KMS-11 (cell line): Measurements from ENCODE around the gene ADGRV1.
A peak's percentile ranks its signal among the peaks of the same experiment; 100 is the strongest.

ENCODE experiments used
- H2AFZ ChIP-seq: fragments of 200-600 bp; sonication (generic); 2 replicates; pipeline ENCODE4 v1.6.1; 2016; ENCODE audit warnings: antibody characterized with exemption, mixed run types, low read depth
- H3K27ac ChIP-seq: fragments of 200-600 bp; sonication (generic); 2 replicates; pipeline ENCODE4 v1.6.1; 2016; ENCODE audit warnings: mild to moderate bottlenecking, mixed run types
- H3K27me3 ChIP-seq: fragments of 200-600 bp; sonication (generic); 2 replicates; pipeline ENCODE4 v1.6.1; 2017; ENCODE audit warnings: mild to moderate bottlenecking, low read depth, mixed run types, moderate library complexity; ENCODE audit not compliant: insufficient read depth
- H3K36me3 ChIP-seq: fragments of 200-600 bp; sonication (generic); 2 replicates; pipeline ENCODE4 v1.6.1; 2017; ENCODE audit warnings: mild to moderate bottlenecking, mixed run types; ENCODE audit not compliant: insufficient read depth
- H3K4me1 ChIP-seq: fragments of 200-600 bp; sonication (generic); 2 replicates; pipeline ENCODE4 v1.6.1; 2016; ENCODE audit warnings: mild to moderate bottlenecking, low read depth, mixed run types; ENCODE audit not compliant: poor library complexity, severe bottlenecking
- H3K4me2 ChIP-seq: fragments of 200-600 bp; sonication (generic); 2 replicates; pipeline ENCODE4 v1.7.0; 2016; ENCODE audit warnings: mild to moderate bottlenecking, mixed run types
- H3K4me3 ChIP-seq: fragments of 200-600 bp; sonication (generic); IDR thresholded peaks from 2 replicates; pipeline ENCODE4 v1.6.1; 2017; ENCODE audit warnings: low read depth, low read length, mixed read lengths; ENCODE audit not compliant: insufficient read depth
- H3K79me2 ChIP-seq: fragments of 200-600 bp; sonication (generic); 2 replicates; pipeline ENCODE4 v1.6.1; 2016; ENCODE audit warnings: low read depth, mixed run types; ENCODE audit not compliant: insufficient read depth
- H3K9ac ChIP-seq: fragments of 200-600 bp; sonication (generic); 2 replicates; pipeline ENCODE4 v1.6.1; 2016; ENCODE audit warnings: mild to moderate bottlenecking, mixed run types
- H4K20me1 ChIP-seq: fragments of 200-600 bp; sonication (generic); 2 replicates; pipeline ENCODE4 v1.6.1; 2016; ENCODE audit warnings: mild to moderate bottlenecking, mixed run types; ENCODE audit not compliant: insufficient read depth
- TF ChIP-seq, protein P1 (sequence below): fragments of 200-600 bp; sonication (generic); conservative IDR thresholded peaks from 2 replicates; pipeline ENCODE4 v1.6.1; 2017; ENCODE audit warnings: low read depth, mild to moderate bottlenecking, antibody characterized with exemption, low read length, moderate library complexity, mixed read lengths

Gene ADGRV1

DNA sequence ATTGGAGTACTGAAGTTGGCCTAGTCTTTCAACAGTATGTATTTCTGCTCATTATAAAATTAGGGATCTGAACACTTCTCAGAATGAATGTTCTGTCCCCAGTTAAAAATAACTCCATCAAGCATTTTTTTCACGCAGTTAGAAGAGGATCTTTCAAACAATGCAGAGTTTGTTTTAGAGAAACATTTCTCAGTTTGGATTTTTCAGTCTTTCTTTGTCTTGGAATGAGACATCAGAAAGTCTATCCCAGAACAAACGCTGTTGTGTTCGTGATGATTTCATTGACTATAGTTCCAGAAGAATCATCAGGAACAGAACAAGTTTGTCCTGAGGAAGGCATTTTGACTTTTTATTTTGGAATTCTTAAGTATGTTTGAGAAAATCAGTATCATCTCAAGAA, 605.8 kb downstream of the ADGRV1 start:
- Histone ChIP-seq H3K79me2 (no peaks in the 10 kb centered on the region), H3K27me3 (no peaks in the 10 kb centered on the region), H4K20me1 (no peaks in the 10 kb centered on the region), H3K4me2 (no peak overlapping the region), H3K4me3 (no peak overlapping the region), H3K4me1 (peaks cover 38% of the 10 kb centered on the region), H3K27ac (no peak overlapping the region), H3K36me3 (no peaks in the 10 kb centered on the region), H2AFZ (no peak overlapping the region), H3K9ac (no peak overlapping the region)
- TF ChIP-seq, protein P1, sequence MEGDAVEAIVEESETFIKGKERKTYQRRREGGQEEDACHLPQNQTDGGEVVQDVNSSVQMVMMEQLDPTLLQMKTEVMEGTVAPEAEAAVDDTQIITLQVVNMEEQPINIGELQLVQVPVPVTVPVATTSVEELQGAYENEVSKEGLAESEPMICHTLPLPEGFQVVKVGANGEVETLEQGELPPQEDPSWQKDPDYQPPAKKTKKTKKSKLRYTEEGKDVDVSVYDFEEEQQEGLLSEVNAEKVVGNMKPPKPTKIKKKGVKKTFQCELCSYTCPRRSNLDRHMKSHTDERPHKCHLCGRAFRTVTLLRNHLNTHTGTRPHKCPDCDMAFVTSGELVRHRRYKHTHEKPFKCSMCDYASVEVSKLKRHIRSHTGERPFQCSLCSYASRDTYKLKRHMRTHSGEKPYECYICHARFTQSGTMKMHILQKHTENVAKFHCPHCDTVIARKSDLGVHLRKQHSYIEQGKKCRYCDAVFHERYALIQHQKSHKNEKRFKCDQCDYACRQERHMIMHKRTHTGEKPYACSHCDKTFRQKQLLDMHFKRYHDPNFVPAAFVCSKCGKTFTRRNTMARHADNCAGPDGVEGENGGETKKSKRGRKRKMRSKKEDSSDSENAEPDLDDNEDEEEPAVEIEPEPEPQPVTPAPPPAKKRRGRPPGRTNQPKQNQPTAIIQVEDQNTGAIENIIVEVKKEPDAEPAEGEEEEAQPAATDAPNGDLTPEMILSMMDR: no peak

GRCh38 chr5:91166059-91166807, 607.6 kb downstream of the ADGRV1 start:
- no peaks in the 10 kb centered on the region for H4K20me1 ChIP-seq
- H3K4me2 ChIP-seq: no peak overlapping the region
- no peak overlapping the region for H3K4me3 ChIP-seq
- H3K27ac ChIP-seq: no peak overlapping the region
- TF ChIP-seq, protein P1: no peak
- peaks cover 45% of the 10 kb centered on the region for H3K4me1 ChIP-seq
- no peak overlapping the region for H2AFZ ChIP-seq
- H3K9ac ChIP-seq: no peak overlapping the region
- no peaks in the 10 kb centered on the region for H3K27me3 ChIP-seq
- no peaks in the 10 kb centered on the region for H3K36me3 ChIP-seq
- no peaks in the 10 kb centered on the region for H3K79me2 ChIP-seq

DNA sequence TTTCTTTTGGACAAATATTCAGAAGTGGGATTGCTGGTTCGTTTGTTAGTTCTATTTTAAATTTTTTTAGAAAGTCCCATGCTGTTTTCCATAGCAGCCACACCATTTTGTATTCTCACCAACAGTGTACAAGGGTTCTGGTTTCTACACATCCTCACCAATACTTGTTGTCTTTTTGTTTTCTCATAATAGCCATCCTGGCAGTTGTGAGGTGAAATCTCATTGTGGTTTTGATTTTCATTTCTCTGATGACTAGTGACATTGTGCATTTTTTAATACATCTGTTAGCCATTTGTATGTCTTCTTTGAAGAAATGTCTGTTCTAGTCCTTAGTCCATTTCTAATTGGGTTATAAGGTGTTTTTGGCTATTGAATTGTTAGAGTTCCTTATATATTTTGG, 610.3 kb downstream of the ADGRV1 start:
- H3K36me3 ChIP-seq: no peaks in the 10 kb centered on the region
- H3K79me2 ChIP-seq: no peaks in the 10 kb centered on the region
- H3K9ac ChIP-seq: no peak overlapping the region
- H3K27me3 ChIP-seq: no peaks in the 10 kb centered on the region
- TF ChIP-seq, protein P1: no peak
- no peaks in the 10 kb centered on the region for H4K20me1 ChIP-seq
- peaks cover 22% of the 10 kb centered on the region for H3K4me1 ChIP-seq
- no peak overlapping the region for H3K27ac ChIP-seq
- H3K4me3 ChIP-seq: no peak overlapping the region
- 0 out of 2 replicates have a peak overlapping the region, but pooled peaks have one; percentile 4 for H3K4me2 ChIP-seq
- H2AFZ ChIP-seq: no peak overlapping the region

DNA sequence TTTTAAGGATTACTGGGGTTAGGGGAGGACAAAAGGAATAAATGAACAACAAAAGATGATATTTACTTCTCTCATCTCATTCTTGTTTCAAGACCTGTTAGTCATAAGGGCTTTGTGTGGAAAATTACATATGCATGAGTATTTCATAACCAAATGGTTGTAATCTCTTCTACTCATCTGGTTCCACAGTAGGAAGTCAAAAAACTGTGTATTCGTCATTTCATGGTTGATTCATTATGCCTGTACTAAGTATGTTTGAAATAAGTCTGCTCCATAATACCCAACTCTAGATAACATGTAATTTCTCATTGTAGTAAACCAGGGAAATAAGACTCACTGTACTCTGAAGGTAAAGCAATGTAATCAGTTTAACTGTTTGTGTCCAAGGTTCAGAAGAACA, 611.7 kb downstream of the ADGRV1 start:
- no peak overlapping the region for H3K27ac ChIP-seq
- H3K4me2 ChIP-seq: no peak overlapping the region
- no peaks in the 10 kb centered on the region for H4K20me1 ChIP-seq
- H3K9ac ChIP-seq: no peak overlapping the region
- peaks cover 19% of the 10 kb centered on the region for H3K4me1 ChIP-seq
- H2AFZ ChIP-seq: no peak overlapping the region
- no peak overlapping the region for H3K4me3 ChIP-seq
- no peaks in the 10 kb centered on the region for H3K36me3 ChIP-seq
- TF ChIP-seq, protein P1: no peak
- H3K27me3 ChIP-seq: no peaks in the 10 kb centered on the region
- H3K79me2 ChIP-seq: no peaks in the 10 kb centered on the region
